Measurements from ENCODE around the gene RIC1. TPM values are rescaled to one million over a fixed set of nuclear protein-coding genes. Genes with fewer than 3 reads are reported as not detected.

RIC1 gene
- polyA plus RNA-seq, 1 of the 3 experiments (the other 2 are of a cell fraction) = 21.9 TPM

GRCh38 chr9:5650356-5651105 lies 21.6 kb downstream of the RIC1 start:
- Histone ChIP-seq H3K27ac (ENCODE audit: low read depth in 2 of 2, low read length in 1 of 2) (no peak overlapping the region), H3K4me1 (ENCODE audit: control insufficient read depth in 1 of 2, insufficient read depth in 2 of 2, low read depth in 1 of 2, low read length in 1 of 2) (no peaks in the 10 kb centered on the region), H3K4me3 (ENCODE audit: low read depth in 2 of 2, low read length in 1 of 2) (no peak overlapping the region), H3K9me3 (peaks cover 17% of the 10 kb centered on the region), H3K36me3 (replicated peaks in 1 of 2; ENCODE audit: control insufficient read depth in 1 of 2, insufficient read depth in 2 of 2, low read length in 1 of 2) (peaks cover 0 to 36% of the 10 kb centered on the region in 2 experiments), H2AFZ (ENCODE audit: low read depth) (no peak overlapping the region), H3K4me2 (no peak overlapping the region), H3K9ac (no peak overlapping the region), H4K20me1 (ENCODE audit: insufficient read depth) (peaks cover 75% of the 10 kb centered on the region), H3K79me2 (ENCODE audit: insufficient read depth) (peaks cover 99% of the 10 kb centered on the region), H3F3A (replicated peaks; ENCODE audit: insufficient read depth) (peaks cover 6% of the 10 kb centered on the region), H3K27me3 (ENCODE audit: insufficient read depth) (no peaks in the 10 kb centered on the region), H3K9me2 (no peaks in the 10 kb centered on the region)
- DNase-seq = no peak
- no peak for TF ChIP-seq RFX5 (IDR thresholded peaks at IDR 0.05; ENCODE audit: low read length)
- TF ChIP-seq NRF1 (IDR thresholded peaks at IDR 0.05; ENCODE audit: low read depth, low read length) = no peak
- TF ChIP-seq ELF1 (IDR thresholded peaks at IDR 0.05) = no peak
- no peak for TF ChIP-seq MXI1 (IDR thresholded peaks at IDR 0.05; ENCODE audit: low read depth, low read length)
- no peak for TF ChIP-seq FOSL2 (IDR thresholded peaks at IDR 0.05; ENCODE audit: borderline replicate concordance, low read depth)
- no peak for TF ChIP-seq ZBTB33 (IDR thresholded peaks at IDR 0.05; ENCODE audit: borderline replicate concordance, low read depth)
- no peak for TF ChIP-seq MAX (IDR thresholded peaks at IDR 0.05; ENCODE audit: low read depth)
- no peak for TF ChIP-seq EZH2phosphoT487 (IDR thresholded peaks at IDR 0.05; ENCODE audit: borderline replicate concordance, low read depth)
- no peak for TF ChIP-seq PBX3 (IDR thresholded peaks at IDR 0.05)
- TF ChIP-seq POLR2AphosphoS5 (IDR thresholded peaks at IDR 0.05; ENCODE audit: low read depth, low read length) = no peak
- TF ChIP-seq TEAD4 (IDR thresholded peaks at IDR 0.05; ENCODE audit: borderline replicate concordance, insufficient read depth) = no peak
- no peak for TF ChIP-seq EP300 (IDR thresholded peaks at IDR 0.05; ENCODE audit: borderline replicate concordance in 1 of 2, low read depth in 1 of 2, low read length in 1 of 2)
- no peak for TF ChIP-seq CHD2 (IDR thresholded peaks at IDR 0.05; ENCODE audit: low read length, partially characterized antibody)
- no peak for TF ChIP-seq TCF12 (IDR thresholded peaks at IDR 0.05)
- TF ChIP-seq NFIC (IDR thresholded peaks at IDR 0.05; ENCODE audit: borderline replicate concordance) = no peak
- TF ChIP-seq FOXM1 (IDR thresholded peaks at IDR 0.05; ENCODE audit: low read depth) = no peak
- no peak for TF ChIP-seq RAD21 (IDR thresholded peaks at IDR 0.05; ENCODE audit: low read length)
- 100% methylated on average over 1 of the region's 2 CpGs for WGBS (ENCODE audit: low lambda C conversion rate)
- ChIA-PET POLR2A (no interaction called here), CTCF (no interaction called here)

Data from SK-N-SH (cell line).